HG02970 (cell line): ENCODE measurements around the gene POLD1.
A peak's percentile ranks its signal among the peaks of the same experiment; 100 is the strongest.

Experiments used
- ATAC-seq: cut with Tn5 transposase; IDR thresholded peaks from one replicate; pipeline ENCODE4 v1.9.1; 2021; ENCODE audit warnings: mild to moderate bottlenecking, moderate library complexity, moderate number of reproducible peaks; ENCODE audit not compliant: unreplicated experiment, low FRiP score

Gene POLD1

GRCh38 chr19:50460161-50460765 lies 76.1 kb downstream of the POLD1 start:
- ATAC-seq = peak; percentile 43

GRCh38 chr19:50461066-50461875 lies 77.1 kb downstream of the POLD1 start:
- ATAC-seq = no peak

- ATAC-seq = no peak
These were observed 78.8 kb downstream of the POLD1 start for GRCh38 chr19:50462970-50463369.

- no peak for ATAC-seq
These were observed 80.2 kb downstream of the POLD1 start for GRCh38 chr19:50464348-50464747.

- ATAC-seq = no peak
These were observed 80.9 kb downstream of the POLD1 start for GRCh38 chr19:50465000-50465399.

GRCh38 chr19:50465986-50466705 lies 82.0 kb downstream of the POLD1 start:
- no peak for ATAC-seq

- ATAC-seq = no peak
These were observed 82.5 kb downstream of the POLD1 start for GRCh38 chr19:50466706-50467039.

- ATAC-seq = no peak
These were observed 83.4 kb downstream of the POLD1 start for GRCh38 chr19:50467566-50467965.
